Right ventricle myocardium superior (tissue), 1 donor: ENCODE results near the gene BRIP1. TPM values are rescaled to one million over a fixed set of nuclear protein-coding genes. Genes with fewer than 3 reads are reported as not detected.

ENCODE experiments used
- ATAC-seq: fragments of 200-7000 bp; cut with Tn5 transposase; one replicate; pipeline ENCODE4 v1.9.1; 2020; ENCODE audit warnings: mild to moderate bottlenecking; ENCODE audit not compliant: poor library complexity
- DNase-seq: peaks from one replicate; pipeline ENCODE4 v3.0.0-alpha.2; 2020
- intact Hi-C: fragments of 100-400 bp; cut with DNase I; formaldehyde crosslinking; loops from one replicate; pipeline ENCODE4 v1.11.2; 2022
- total RNA-seq: library from RNA; stranded (reverse); fragmentation: NEBNext Ultra II Directional; extraction: Animal tissue kit (Norgen Biotek cat#: 25700); gene quantifications from one replicate; pipeline ENCODE4 v1.2.1, GENCODE V29; 2021
- donor health status: DM: no; HTN: yes; CAD: no; lungs with severe emphysema.

Gene BRIP1
- total RNA-seq, 1 donor from 2014 or later: 0.22 TPM

GRCh38 chr17:61635913-61636432 lies 227.4 kb downstream of the BRIP1 start:
- intact Hi-C loops: no loop called here
- ATAC-seq (no peak), DNase-seq (no peak)

DNA sequence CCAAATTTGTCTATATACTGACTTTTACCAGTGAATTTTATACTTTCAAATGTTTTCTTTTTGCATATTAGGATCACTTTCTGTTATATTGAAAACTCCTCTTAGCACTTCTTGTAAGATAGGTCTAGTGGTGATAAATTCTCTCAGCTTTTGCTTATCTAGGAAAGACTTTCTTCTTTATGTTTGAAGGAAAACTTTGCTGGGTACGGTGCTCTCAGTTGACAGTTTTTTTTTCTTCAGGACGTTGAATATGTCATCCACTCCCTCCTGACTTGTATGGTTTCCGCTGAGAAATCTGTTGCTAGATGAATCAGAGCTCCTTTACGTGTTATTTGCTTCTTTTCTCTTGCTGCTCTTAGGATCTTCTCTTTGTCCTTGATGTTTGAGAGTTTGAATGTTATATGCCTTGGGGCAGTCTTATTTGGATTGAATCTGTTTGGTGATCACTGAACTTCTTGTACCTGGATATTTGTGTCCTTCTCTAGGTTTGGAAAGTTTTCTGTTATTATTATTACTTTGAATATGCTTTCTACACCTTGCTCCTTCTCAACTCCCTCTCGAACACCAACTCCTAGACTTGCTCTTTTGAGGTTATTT lies 228.3 kb downstream of the BRIP1 start:
- intact Hi-C loops: no loop called here
- ATAC-seq: no peak
- DNase-seq: no peak

GRCh38 chr17:61634011-61634539 lies 229.3 kb downstream of the BRIP1 start:
- no peak for ATAC-seq
- intact Hi-C loops: no loop called here

DNA sequence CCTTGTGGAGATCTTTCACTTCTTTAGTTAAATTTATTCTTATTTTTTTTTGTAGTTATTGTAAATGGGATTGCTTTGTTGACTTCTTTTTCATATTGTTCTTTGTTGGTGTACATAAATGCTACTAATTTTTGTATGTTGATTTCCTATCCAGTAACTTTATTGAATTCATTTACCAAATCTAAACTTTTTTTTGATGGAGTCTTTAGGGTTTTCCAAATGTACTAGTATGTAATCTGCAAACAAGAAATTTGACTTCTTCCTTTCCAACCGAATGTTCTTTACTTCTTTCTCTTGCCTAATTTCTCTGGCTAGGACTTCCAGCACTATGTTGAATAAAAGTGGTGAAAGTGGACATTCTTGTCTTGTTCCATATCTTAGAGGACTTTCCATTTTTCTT lies 230.5 kb downstream of the BRIP1 start:
- DNase-seq (no peak), ATAC-seq (no peak)
- intact Hi-C loops: no loop called here

More at GRCh38 chr17:61634011-61634539, 229.3 kb downstream of the BRIP1 start:
- DNase-seq: no peak

GRCh38 chr17:61631800-61632199 lies 231.5 kb downstream of the BRIP1 start:
- no peak for DNase-seq
- intact Hi-C loops: no loop called here
- no peak for ATAC-seq

Other genes starting within 250 kb of the BRIP1 start
- gene INTS2, start 64.5 kb upstream of the BRIP1 start, total RNA-seq: 8.7 TPM
- 25.1 TPM for gene MED13, start 201.8 kb upstream of the BRIP1 start, total RNA-seq